ENCODE results near the gene THADA. TPM values are rescaled to one million over a fixed set of nuclear protein-coding genes. Genes with fewer than 3 reads are reported as not detected.

THADA gene
- polyA plus RNA-seq, 4 donors = 6.3 to 13.5 (median 12.7) TPM

DNA sequence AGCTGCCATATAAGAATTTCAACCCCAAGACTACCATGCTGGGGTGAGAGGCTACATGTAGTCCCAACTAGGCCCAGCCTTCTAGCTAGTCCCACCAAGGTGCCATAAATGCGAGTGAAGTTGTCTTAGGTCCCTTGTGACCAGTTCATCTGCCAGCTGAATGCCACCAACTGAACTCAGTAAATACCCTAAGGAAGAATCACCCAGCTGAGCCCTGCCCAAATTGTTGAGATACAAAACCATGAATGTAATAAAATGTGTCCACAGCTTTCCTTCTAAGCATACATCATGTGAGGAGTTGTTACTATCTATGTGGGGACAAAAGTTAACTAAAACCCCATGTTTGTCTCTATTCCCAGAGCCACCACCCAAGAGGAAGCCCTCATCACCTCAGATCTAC, 70.3 kb downstream of the THADA start:
- Histone ChIP-seq H3K27ac (ENCODE audit: low read depth in 1 of 3, low read length in 2 of 3) (peak overlapping the region in 1 of 3 donors; percentile 78), H3K36me3 (ENCODE audit: control insufficient read depth in 3 of 3, insufficient read depth in 2 of 3, low read depth in 1 of 3, low read length in 3 of 3) (peaks cover 0 to 5% (median 3%) of the 10 kb centered on the region in 3 donors), H3K4me3 (ENCODE audit: low read depth in 1 of 3, low read length in 3 of 3) (no peak overlapping the region), H3K27me3 (ENCODE audit: control insufficient read depth in 3 of 3, insufficient read depth in 3 of 3, low read length in 3 of 3) (no peaks in the 10 kb centered on the region), H3K4me1 (ENCODE audit: control insufficient read depth in 3 of 3, insufficient read depth in 2 of 3, low read depth in 1 of 3, low read length in 2 of 3) (no peaks in the 10 kb centered on the region), H3K9me3 (ENCODE audit: control insufficient read depth in 2 of 2, insufficient read depth in 1 of 2, low read depth in 1 of 2, low read length in 1 of 2) (peaks cover 0 to 6% of the 10 kb centered on the region in 2 donors)
- FAIRE-seq (no peak), DNase-seq (no peak)
- 100% methylated on average over 1 of the region's 1 CpG for WGBS, 3 donors

DNA sequence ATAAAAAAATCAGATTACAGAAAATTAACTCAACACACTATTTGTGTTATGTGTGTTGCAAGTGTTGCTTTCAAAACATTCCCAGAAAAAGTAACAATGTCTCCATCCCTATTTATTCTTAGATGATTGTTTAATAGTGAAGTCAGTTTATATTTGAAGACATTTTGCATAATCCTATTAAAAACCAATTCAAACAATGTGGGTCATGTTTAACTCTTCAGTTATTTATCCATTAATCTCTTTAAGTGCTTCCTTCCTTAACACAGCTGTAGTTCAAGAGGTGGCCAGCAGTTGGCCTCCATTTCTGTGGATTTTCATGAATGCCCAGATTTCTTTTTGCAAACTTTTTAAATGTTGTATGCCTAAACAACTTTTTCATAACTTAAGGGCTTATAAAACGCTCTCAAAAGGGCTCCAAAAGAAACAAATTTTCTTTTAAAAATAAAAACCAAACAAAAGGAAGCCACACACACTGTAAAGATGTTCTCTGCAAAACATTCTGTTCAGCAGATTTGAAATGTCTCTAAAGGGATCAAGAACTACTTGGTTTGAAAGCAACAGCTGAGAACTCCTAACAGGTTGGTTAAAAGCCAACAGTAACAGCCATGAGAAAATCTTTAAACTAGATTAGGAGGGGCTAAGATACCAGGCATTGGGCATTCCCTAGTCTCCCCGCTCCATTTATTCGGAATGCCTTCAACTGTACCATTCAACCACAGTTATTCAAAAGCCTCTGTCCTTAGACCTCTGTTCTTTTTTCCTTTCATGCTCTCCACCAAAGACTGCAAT, 71.5 kb downstream of the THADA start:
- FAIRE-seq = no peak
- peak overlapping the region in 1 of 3 donors; percentile 74 for H3K27ac ChIP-seq (ENCODE audit: low read depth in 1 of 3, low read length in 2 of 3)
- H3K27me3 ChIP-seq (ENCODE audit: control insufficient read depth in 3 of 3, insufficient read depth in 3 of 3, low read length in 3 of 3) = no peaks in the 10 kb centered on the region
- peaks cover 0 to 5% (median 3%) of the 10 kb centered on the region in 3 donors for H3K36me3 ChIP-seq (ENCODE audit: control insufficient read depth in 3 of 3, insufficient read depth in 2 of 3, low read depth in 1 of 3, low read length in 3 of 3)
- H3K4me3 ChIP-seq (ENCODE audit: low read depth in 1 of 3, low read length in 3 of 3) = no peak overlapping the region
- no peaks in the 10 kb centered on the region for H3K4me1 ChIP-seq (ENCODE audit: control insufficient read depth in 3 of 3, insufficient read depth in 2 of 3, low read depth in 1 of 3, low read length in 2 of 3)
- DNase-seq = peak in 1 of 2 donors; percentile 22
- WGBS, 3 donors = 71 to 94% (median 92%) methylated on average over 3 of the region's 3 CpGs
- peaks cover 0 to 6% of the 10 kb centered on the region in 2 donors for H3K9me3 ChIP-seq (ENCODE audit: control insufficient read depth in 2 of 2, insufficient read depth in 1 of 2, low read depth in 1 of 2, low read length in 1 of 2)

DNA sequence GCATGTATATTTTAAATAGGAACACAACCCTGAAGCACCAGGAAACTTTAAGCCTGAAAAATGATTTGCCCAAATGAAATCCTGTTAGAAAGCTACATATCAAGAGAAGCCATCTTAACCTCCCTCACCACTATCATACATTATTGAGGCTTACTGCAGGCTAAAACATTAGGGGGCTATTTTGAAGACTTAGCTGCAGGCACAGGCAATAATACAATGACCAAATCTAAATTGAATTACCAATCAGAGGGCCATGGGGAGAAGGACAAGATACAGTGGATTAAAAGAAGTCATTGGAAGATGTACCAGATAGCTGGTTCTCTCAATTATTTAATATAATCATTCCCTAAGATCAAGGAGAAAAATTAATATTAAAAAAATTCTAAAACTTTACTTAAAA, 73.7 kb downstream of the THADA start:
- Histone ChIP-seq H3K9me3 (ENCODE audit: control insufficient read depth in 2 of 2, insufficient read depth in 1 of 2, low read depth in 1 of 2, low read length in 1 of 2) (peaks cover 0 to 6% of the 10 kb centered on the region in 2 donors), H3K27me3 (ENCODE audit: control insufficient read depth in 3 of 3, insufficient read depth in 3 of 3, low read length in 3 of 3) (no peaks in the 10 kb centered on the region), H3K27ac (ENCODE audit: low read depth in 1 of 3, low read length in 2 of 3) (no peak overlapping the region), H3K4me1 (ENCODE audit: control insufficient read depth in 3 of 3, insufficient read depth in 2 of 3, low read depth in 1 of 3, low read length in 2 of 3) (peaks cover 0 to 3% (median 0%) of the 10 kb centered on the region in 3 donors), H3K36me3 (ENCODE audit: control insufficient read depth in 3 of 3, insufficient read depth in 2 of 3, low read depth in 1 of 3, low read length in 3 of 3) (peaks cover 0 to 5% (median 3%) of the 10 kb centered on the region in 3 donors), H3K4me3 (ENCODE audit: low read depth in 1 of 3, low read length in 3 of 3) (no peak overlapping the region)
- FAIRE-seq = no peak
- DNase-seq = no peak

DNA sequence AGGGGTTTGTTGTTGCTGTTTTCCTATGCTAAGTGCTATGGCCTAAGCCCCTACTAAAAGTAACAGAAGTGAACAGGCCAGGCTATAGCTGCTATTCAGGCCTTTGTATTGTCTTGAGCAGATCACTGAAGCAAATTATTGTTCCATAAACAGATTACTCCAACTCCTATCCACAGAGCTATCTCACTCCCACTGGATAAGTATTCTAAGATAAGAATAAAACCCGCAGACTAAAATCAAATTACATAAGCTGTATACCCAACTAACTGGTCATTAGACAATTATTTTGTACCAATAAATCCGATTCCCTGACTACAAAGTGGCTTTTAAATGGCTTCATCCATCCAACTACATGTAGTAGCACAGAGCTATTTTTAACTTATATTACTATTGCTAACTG, 74.3 kb downstream of the THADA start:
- WGBS, 3 donors = 95 to 96% (median 96%) methylated on average over 2 of the region's 2 CpGs
- no peak for FAIRE-seq
- peaks cover 0 to 6% of the 10 kb centered on the region in 2 donors for H3K9me3 ChIP-seq (ENCODE audit: control insufficient read depth in 2 of 2, insufficient read depth in 1 of 2, low read depth in 1 of 2, low read length in 1 of 2)
- H3K36me3 ChIP-seq (ENCODE audit: control insufficient read depth in 3 of 3, insufficient read depth in 2 of 3, low read depth in 1 of 3, low read length in 3 of 3) = peaks cover 0 to 5% (median 3%) of the 10 kb centered on the region in 3 donors
- H3K27me3 ChIP-seq (ENCODE audit: control insufficient read depth in 3 of 3, insufficient read depth in 3 of 3, low read length in 3 of 3) = no peaks in the 10 kb centered on the region
- no peak overlapping the region for H3K27ac ChIP-seq (ENCODE audit: low read depth in 1 of 3, low read length in 2 of 3)
- peaks cover 0 to 3% (median 0%) of the 10 kb centered on the region in 3 donors for H3K4me1 ChIP-seq (ENCODE audit: control insufficient read depth in 3 of 3, insufficient read depth in 2 of 3, low read depth in 1 of 3, low read length in 2 of 3)
- H3K4me3 ChIP-seq (ENCODE audit: low read depth in 1 of 3, low read length in 3 of 3) = no peak overlapping the region
- no peak for DNase-seq

DNA sequence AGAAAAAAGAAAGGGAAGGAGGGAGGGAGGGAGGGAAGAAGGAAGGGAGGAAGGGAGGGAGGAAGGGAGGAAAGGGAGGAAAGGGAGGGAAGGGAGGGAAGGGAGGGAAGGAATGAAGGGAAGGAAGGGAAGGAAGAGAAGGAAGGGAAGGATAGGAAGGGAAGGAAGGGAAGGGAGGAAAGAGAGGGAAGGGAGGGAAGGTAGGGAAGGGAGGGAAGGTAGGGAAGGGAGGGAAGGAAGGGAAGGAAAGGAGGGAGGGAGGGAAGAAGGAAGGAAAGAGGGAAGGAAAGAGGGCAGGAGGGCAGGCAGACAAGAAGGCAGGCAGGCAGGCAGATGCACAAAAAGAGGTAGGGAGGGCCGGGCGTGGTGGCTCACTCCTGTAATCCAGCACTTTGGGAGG, 74.9 kb downstream of the THADA start:
- Histone ChIP-seq H3K9me3 (ENCODE audit: control insufficient read depth in 2 of 2, insufficient read depth in 1 of 2, low read depth in 1 of 2, low read length in 1 of 2) (peaks cover 0 to 6% of the 10 kb centered on the region in 2 donors), H3K4me1 (ENCODE audit: control insufficient read depth in 3 of 3, insufficient read depth in 2 of 3, low read depth in 1 of 3, low read length in 2 of 3) (peaks cover 0 to 3% (median 0%) of the 10 kb centered on the region in 3 donors), H3K27me3 (ENCODE audit: control insufficient read depth in 3 of 3, insufficient read depth in 3 of 3, low read length in 3 of 3) (no peaks in the 10 kb centered on the region), H3K27ac (ENCODE audit: low read depth in 1 of 3, low read length in 2 of 3) (peak overlapping the region in 1 of 3 donors; percentile 60), H3K36me3 (ENCODE audit: control insufficient read depth in 3 of 3, insufficient read depth in 2 of 3, low read depth in 1 of 3, low read length in 3 of 3) (peaks cover 0 to 5% (median 3%) of the 10 kb centered on the region in 3 donors), H3K4me3 (ENCODE audit: low read depth in 1 of 3, low read length in 3 of 3) (no peak overlapping the region)
- DNase-seq (no peak), FAIRE-seq (no peak)
- 93 to 100% (median 97%) methylated on average over 2 of the region's 2 CpGs for WGBS, 3 donors

DNA sequence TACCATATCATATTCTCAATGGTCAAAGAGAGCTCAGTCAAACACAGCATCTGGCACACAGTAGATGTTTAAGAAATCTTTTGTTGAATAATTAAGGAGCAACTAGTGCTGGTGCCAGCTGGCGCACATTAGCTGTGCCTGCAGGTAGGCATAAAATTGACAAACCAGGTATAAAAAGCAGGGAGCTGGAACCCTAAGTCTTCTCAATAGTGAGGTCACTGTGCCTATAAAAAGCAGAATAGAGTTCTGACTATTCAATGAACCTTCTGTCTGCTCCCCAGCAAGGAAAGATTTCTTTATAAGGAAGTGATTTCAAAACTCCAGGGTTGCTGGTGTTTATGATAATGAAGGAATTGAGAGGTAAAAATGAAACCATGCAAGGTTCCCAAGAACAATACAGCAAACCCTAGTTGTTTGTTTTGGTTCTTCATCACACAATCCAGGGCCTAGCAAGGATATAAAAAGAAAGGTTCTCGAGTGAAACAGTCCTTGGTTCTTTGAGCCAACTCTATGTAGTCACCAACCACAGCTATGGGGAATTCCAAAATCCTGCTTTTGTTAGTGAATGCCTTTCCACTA, 76.1 kb downstream of the THADA start:
- peak overlapping the region in 2 of 3 donors; percentile 13 to 87 for H3K27ac ChIP-seq (ENCODE audit: low read depth in 1 of 3, low read length in 2 of 3)

DNA sequence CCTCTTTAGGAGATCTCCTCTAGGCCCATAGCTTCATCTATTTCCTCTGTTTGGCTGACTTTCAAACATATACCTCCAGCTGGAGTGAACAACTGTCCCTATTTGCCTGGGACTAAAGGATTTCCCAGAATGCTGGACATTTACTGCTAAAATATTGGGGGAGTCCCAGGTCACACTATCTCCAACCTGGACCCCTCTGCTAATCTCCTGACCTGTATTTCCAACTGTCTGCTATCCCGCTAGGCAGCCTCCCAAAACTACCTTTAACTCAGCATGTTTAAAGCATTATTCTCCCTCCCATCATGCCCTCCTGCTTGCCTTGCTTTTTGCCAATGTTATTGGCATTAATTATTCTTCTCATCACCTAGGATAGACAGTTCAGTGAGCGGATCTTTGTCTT, 77.1 kb downstream of the THADA start:
- H3K9me3 ChIP-seq (ENCODE audit: control insufficient read depth in 2 of 2, insufficient read depth in 1 of 2, low read depth in 1 of 2, low read length in 1 of 2) = no peaks in the 10 kb centered on the region
- WGBS, 3 donors = 92 to 96% (median 94%) methylated on average over 2 of the region's 2 CpGs
- peaks cover 0 to 3% (median 0%) of the 10 kb centered on the region in 3 donors for H3K4me1 ChIP-seq (ENCODE audit: control insufficient read depth in 3 of 3, insufficient read depth in 2 of 3, low read depth in 1 of 3, low read length in 2 of 3)
- FAIRE-seq (no peak), DNase-seq (no peak)
- H3K4me3 ChIP-seq (ENCODE audit: low read depth in 1 of 3, low read length in 3 of 3) = no peak overlapping the region
- H3K36me3 ChIP-seq (ENCODE audit: control insufficient read depth in 3 of 3, insufficient read depth in 2 of 3, low read depth in 1 of 3, low read length in 3 of 3) = no peaks in the 10 kb centered on the region
- H3K27me3 ChIP-seq (ENCODE audit: control insufficient read depth in 3 of 3, insufficient read depth in 3 of 3, low read length in 3 of 3) = no peaks in the 10 kb centered on the region
- peak overlapping the region in 1 of 3 donors; percentile 1 for H3K27ac ChIP-seq (ENCODE audit: low read depth in 1 of 3, low read length in 2 of 3)

More for the DNA sequence above, 76.1 kb downstream of the THADA start:
- Histone ChIP-seq H3K4me3 (ENCODE audit: low read depth in 1 of 3, low read length in 3 of 3) (no peak overlapping the region), H3K4me1 (ENCODE audit: control insufficient read depth in 3 of 3, insufficient read depth in 2 of 3, low read depth in 1 of 3, low read length in 2 of 3) (peaks cover 0 to 3% (median 0%) of the 10 kb centered on the region in 3 donors), H3K27me3 (ENCODE audit: control insufficient read depth in 3 of 3, insufficient read depth in 3 of 3, low read length in 3 of 3) (no peaks in the 10 kb centered on the region), H3K9me3 (ENCODE audit: control insufficient read depth in 2 of 2, insufficient read depth in 1 of 2, low read depth in 1 of 2, low read length in 1 of 2) (no peaks in the 10 kb centered on the region), H3K36me3 (ENCODE audit: control insufficient read depth in 3 of 3, insufficient read depth in 2 of 3, low read depth in 1 of 3, low read length in 3 of 3) (no peaks in the 10 kb centered on the region)
- 39 to 47% (median 45%) methylated on average over 2 of the region's 2 CpGs for WGBS, 3 donors
- DNase-seq (peak in 1 of 2 donors; percentile 42), FAIRE-seq (no peak)

DNA sequence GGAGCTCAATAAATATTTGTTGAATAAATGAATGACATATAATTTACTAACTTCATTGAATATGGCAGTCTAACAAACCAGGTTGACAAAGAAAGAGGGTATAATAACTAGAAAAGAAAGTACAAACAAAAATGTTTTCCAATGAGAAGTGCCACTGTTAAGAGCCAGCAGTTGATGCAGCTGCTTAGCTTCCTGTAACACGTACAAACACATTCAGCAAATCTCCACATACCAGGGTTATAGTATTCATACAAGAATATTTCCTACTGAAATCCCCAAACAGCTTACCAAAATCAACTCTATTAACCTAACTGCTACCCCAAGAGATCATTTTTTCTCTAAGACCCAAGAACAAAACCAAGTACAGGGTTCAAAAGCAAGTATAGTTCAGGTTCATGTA, 77.7 kb downstream of the THADA start:
- no peak for FAIRE-seq

More for the DNA sequence above, 77.7 kb downstream of the THADA start:
- H3K27ac ChIP-seq (ENCODE audit: low read depth in 1 of 3, low read length in 2 of 3) = peak overlapping the region in 1 of 3 donors; percentile 24
- no peak for DNase-seq
- 53 to 85% (median 68%) methylated on average over 1 of the region's 1 CpG for WGBS, 3 donors
- H3K27me3 ChIP-seq (ENCODE audit: control insufficient read depth in 3 of 3, insufficient read depth in 3 of 3, low read length in 3 of 3) = no peaks in the 10 kb centered on the region
- peaks cover 0 to 3% (median 0%) of the 10 kb centered on the region in 3 donors for H3K4me1 ChIP-seq (ENCODE audit: control insufficient read depth in 3 of 3, insufficient read depth in 2 of 3, low read depth in 1 of 3, low read length in 2 of 3)
- no peaks in the 10 kb centered on the region for H3K36me3 ChIP-seq (ENCODE audit: control insufficient read depth in 3 of 3, insufficient read depth in 2 of 3, low read depth in 1 of 3, low read length in 3 of 3)
- no peak overlapping the region for H3K4me3 ChIP-seq (ENCODE audit: low read depth in 1 of 3, low read length in 3 of 3)
- H3K9me3 ChIP-seq (ENCODE audit: control insufficient read depth in 2 of 2, insufficient read depth in 1 of 2, low read depth in 1 of 2, low read length in 1 of 2) = no peaks in the 10 kb centered on the region

Measured in small intestine (tissue), 7 donors.